BJ (cell line): ENCODE data around the gene KCNN1. TPM values are rescaled to one million over a fixed set of nuclear protein-coding genes. Genes with fewer than 3 reads are reported as not detected.

Experiments
- CTCF ChIA-PET: fragments of 350-600 bp; formaldehyde crosslinking; extraction: SDS; loops from one replicate; lab custom pipeline; 2021; ENCODE audit warnings: antibody characterized with exemption, inconsistent platforms; lab: Yijun Ruan, JAX
- POLR2A ChIA-PET: fragments of 300-600 bp; sonication (Branson Sonifier 250); formaldehyde crosslinking; extraction: SDS; loops from one replicate; lab custom pipeline; 2021; ENCODE audit warnings: antibody characterized with exemption; lab: Charles Lee
- DNase-seq: peaks from one replicate; pipeline ENCODE4 v3.0.0-alpha.2; 2011; ENCODE audit warnings: low read depth
- H3K27me3 ChIP-seq: 2 replicates; pipeline ENCODE4 v1.6.0; 2011; ENCODE audit warnings: low read length; ENCODE audit not compliant: control insufficient read depth, insufficient read depth
- H3K36me3 ChIP-seq: 2 replicates; pipeline ENCODE4 v1.5.1; 2011; ENCODE audit warnings: low read length; ENCODE audit not compliant: control insufficient read depth, insufficient read depth
- H3K4me3 ChIP-seq: 2 replicates; pipeline ENCODE4 v1.5.1; 2011; ENCODE audit warnings: low read depth, mild to moderate bottlenecking, control low read depth, low read length
- polyA plus RNA-seq: library from polyadenylated mRNA; depleted of rRNA; stranded (reverse); fragments of >200 nt; gene quantifications from 2 replicates; pipeline ENCODE4 v1.2.3, GENCODE V29; 2011
- TF ChIP-seq, protein P1 (sequence below): IDR thresholded peaks from 2 replicates; pipeline ENCODE4 v1.5.1; 2011; ENCODE audit warnings: low read depth, mild to moderate bottlenecking, control low read depth, inconsistent platforms, low read length, moderate library complexity; ENCODE audit not compliant: insufficient read depth

KCNN1 gene
- polyA plus RNA-seq, 1 experiment = 0.06 TPM

DNA sequence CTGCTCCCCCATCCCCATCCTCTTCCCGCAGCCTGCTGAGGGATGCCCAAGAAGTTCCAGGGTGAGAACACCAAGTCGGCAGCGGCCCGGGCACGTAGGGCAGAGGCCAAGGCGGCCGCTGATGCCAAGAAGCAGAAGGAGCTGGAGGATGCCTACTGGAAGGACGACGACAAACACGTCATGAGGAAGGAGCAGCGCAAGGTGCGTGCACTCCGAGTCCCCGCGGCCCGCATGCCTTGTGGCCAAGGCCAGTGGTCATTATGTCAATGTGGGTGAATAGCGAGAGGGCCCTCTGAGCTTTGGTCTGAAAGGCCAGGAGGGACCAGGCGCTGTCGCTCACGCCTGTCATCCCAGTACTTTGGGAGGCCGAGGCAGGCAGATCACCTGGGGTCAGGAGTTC, 30.5 kb upstream of the KCNN1 start:
- Histone ChIP-seq H3K27me3 (no peaks in the 10 kb centered on the region), H3K36me3 (peaks cover 6% of the 10 kb centered on the region), H3K4me3 (no peak overlapping the region)
- DNase-seq = no peak
- POLR2A ChIA-PET = interaction anchor here (0.8 kb wide), 1 partner anchor 256 kb away, joined by 4 read pairs; no protein-coding TSS in a partner anchor
- TF ChIP-seq, protein P1, sequence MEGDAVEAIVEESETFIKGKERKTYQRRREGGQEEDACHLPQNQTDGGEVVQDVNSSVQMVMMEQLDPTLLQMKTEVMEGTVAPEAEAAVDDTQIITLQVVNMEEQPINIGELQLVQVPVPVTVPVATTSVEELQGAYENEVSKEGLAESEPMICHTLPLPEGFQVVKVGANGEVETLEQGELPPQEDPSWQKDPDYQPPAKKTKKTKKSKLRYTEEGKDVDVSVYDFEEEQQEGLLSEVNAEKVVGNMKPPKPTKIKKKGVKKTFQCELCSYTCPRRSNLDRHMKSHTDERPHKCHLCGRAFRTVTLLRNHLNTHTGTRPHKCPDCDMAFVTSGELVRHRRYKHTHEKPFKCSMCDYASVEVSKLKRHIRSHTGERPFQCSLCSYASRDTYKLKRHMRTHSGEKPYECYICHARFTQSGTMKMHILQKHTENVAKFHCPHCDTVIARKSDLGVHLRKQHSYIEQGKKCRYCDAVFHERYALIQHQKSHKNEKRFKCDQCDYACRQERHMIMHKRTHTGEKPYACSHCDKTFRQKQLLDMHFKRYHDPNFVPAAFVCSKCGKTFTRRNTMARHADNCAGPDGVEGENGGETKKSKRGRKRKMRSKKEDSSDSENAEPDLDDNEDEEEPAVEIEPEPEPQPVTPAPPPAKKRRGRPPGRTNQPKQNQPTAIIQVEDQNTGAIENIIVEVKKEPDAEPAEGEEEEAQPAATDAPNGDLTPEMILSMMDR = no peak
- CTCF ChIA-PET = interaction anchor here (0.7 to 6.7 kb wide), 6 partner anchors 9 to 123 kb away, joined by 3 to 169 read pairs (median 6); partner anchors contain the start of gene RPL18A

DNA sequence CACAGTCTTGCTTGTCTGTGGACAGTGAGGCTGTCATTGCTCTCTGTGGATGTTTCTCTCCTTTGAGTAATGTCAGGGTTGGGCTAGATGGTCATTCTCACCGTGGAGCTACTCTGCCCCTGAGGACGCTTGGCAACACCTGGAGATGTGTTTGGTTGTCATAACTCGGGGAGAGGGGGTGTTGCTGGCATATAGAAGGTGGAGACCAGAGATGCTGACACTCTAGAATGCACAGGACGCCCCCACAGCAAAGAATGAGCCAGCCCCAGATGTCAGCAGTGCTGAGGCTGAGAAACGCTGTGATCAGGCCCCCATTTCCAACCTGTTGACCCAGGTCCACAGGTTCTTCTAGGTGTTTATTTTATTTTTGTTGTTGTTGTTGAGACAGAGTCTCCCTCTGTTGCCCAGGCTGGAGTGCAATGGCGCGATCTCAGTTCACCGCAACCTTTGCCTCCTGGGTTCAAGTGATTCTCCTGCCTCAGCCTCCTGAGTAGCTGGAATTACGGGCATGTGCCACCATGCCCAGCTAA, 29.5 kb upstream of the KCNN1 start:
- DNase-seq = no peak
- TF ChIP-seq, protein P1 = no peak
- Histone ChIP-seq H3K4me3 (no peak overlapping the region), H3K27me3 (no peaks in the 10 kb centered on the region), H3K36me3 (peaks cover 6% of the 10 kb centered on the region)
- POLR2A ChIA-PET = interaction anchor here (0.6 kb wide), 1 partner anchor 71 kb away, joined by 8 read pairs; the partner anchor contains the start of gene ARRDC2
- CTCF ChIA-PET = interaction anchor here (1.2 to 6.7 kb wide), 26 partner anchors 8 to 363 kb away, joined by 3 to 169 read pairs (median 6); partner anchors contain the start of genes KCNN1 and RPL18A

DNA sequence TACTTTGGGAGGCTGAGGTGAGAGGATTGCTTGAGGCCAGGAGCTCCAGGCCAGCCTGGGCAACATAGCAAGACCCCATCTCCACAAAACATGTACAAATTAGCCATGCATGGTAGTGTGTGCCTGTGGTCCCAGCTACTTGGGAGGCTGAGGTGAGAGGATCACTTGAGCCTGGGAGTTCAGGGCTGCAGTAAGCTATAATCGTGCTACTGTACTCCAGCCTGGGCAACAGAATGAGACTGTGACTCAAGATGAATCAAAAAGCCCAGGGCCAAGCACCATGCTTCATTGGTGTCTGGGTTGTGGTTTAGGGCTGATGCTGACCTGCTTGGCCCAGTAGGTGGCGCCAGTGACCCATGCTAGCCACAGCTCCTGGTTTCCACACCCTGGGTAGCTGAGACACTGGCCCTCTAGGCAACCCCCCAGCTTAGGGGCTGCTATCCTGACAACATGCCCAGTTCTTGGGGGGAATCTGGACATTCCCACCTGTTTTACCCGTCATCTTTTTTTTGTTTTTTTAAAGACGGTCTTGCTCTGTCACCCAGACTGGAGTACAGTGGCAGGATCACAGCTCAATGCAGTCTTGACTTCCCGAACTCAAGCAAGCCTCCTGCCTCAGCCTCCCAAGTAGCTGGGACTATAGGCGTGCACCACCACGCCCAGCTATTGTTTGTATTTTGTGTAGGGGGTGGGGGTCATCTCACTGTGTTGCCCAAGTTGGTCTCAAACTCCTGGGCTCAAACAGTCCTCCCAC, 28.6 kb upstream of the KCNN1 start:
- Histone ChIP-seq H3K27me3 (no peaks in the 10 kb centered on the region), H3K4me3 (no peak overlapping the region), H3K36me3 (peaks cover 6% of the 10 kb centered on the region)
- TF ChIP-seq, protein P1 = peak; percentile 96
- ChIA-PET POLR2A (interaction anchor here (0.6 kb wide), 1 partner anchor 70 kb away, joined by 8 read pairs; the partner anchor contains the start of gene ARRDC2), CTCF (interaction anchor here (0.6 to 6.7 kb wide), 26 partner anchors 8 to 363 kb away, joined by 3 to 169 read pairs (median 6); partner anchors contain the start of genes KCNN1 and RPL18A)
- DNase-seq = peak; percentile 37

DNA sequence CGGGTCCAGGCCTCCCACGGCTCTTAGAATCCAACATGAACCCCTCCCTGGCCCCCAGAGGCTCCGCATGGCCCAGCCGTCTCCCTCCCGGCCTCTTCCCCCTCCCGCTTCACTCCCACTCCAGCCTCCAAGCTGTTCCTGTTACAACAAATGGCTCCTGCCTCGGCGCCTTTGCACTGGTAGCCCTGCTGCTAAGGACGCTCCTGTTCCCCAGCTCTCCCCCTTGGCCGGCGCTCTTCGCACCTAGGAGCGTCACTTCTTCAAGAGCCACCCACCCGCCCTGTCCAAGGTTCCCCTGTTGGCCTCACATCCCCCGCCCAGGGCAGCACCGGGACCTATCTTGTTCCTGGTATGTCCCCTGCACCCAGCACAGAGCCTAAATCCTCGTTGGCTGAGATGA, 24.7 kb upstream of the KCNN1 start:
- ChIA-PET CTCF (interaction anchor here (0.6 to 8.6 kb wide), 3 partner anchors 9 to 86 kb away, joined by 3 to 83 read pairs (median 5); partner anchors contain the start of gene CCDC124), POLR2A (interaction anchor here (0.5 to 0.7 kb wide), 2 partner anchors 54 to 167 kb away, joined by 3 read pairs; no protein-coding TSS in a partner anchor)
- Histone ChIP-seq H3K27me3 (no peaks in the 10 kb centered on the region), H3K4me3 (no peak overlapping the region), H3K36me3 (peaks cover 1% of the 10 kb centered on the region)
- TF ChIP-seq, protein P1 = no peak
- no peak for DNase-seq
